Endodermal cell (in vitro differentiated cells): Measurements from ENCODE around the gene CTCFL. TPM values are rescaled to one million over a fixed set of nuclear protein-coding genes. Genes with fewer than 3 reads are reported as not detected.
A peak's percentile ranks its signal among the peaks of the same experiment; 100 is the strongest.
"Not testable (repeated sequence)": the region's sequence is repeated elsewhere in the genome, so short reads cannot be mapped to it uniquely, and the experiment has no call there.

Experiments
- DNase-seq: peaks from one replicate; pipeline ENCODE4 v3.0.0-alpha.2; 2017
- H3K27ac ChIP-seq: 2 replicates; pipeline ENCODE4 v1.5.1; 2013; ENCODE audit warnings: mild to moderate bottlenecking, low read depth, low read length, moderate library complexity
- H3K27me3 ChIP-seq: 2 replicates; pipeline ENCODE4 v1.6.1; 2013; ENCODE audit warnings: mild to moderate bottlenecking, low read length, moderate library complexity; ENCODE audit not compliant: insufficient read depth, control insufficient read depth, poor library complexity, severe bottlenecking
- H3K36me3 ChIP-seq: 2 replicates; pipeline ENCODE4 v1.7.0; 2013; ENCODE audit warnings: mild to moderate bottlenecking, low read length, moderate library complexity; ENCODE audit not compliant: control insufficient read depth, insufficient read depth
- H3K4me1 ChIP-seq: one replicate; pipeline ENCODE4 v1.7.0; 2013; ENCODE audit warnings: low read length; ENCODE audit not compliant: control insufficient read depth, insufficient read depth
- H3K4me3 ChIP-seq: 2 replicates; pipeline ENCODE4 v1.5.1; 2013; ENCODE audit warnings: mild to moderate bottlenecking, low read length, moderate library complexity
- H3K9ac ChIP-seq: 2 replicates; pipeline ENCODE4 v1.6.1; 2013; ENCODE audit warnings: mild to moderate bottlenecking, low read length, moderate library complexity; ENCODE audit not compliant: poor library complexity, severe bottlenecking; ENCODE audit errors: extremely low read depth
- H3K9me3 ChIP-seq: 2 replicates; pipeline ENCODE4 v1.6.1; 2013; ENCODE audit warnings: mild to moderate bottlenecking, low read length, moderate library complexity; ENCODE audit not compliant: control insufficient read depth
- H3K27ac Mint-ChIP-seq: 2 replicates; pipeline ENCODE4 v1.8.0; 2020; ENCODE audit warnings: mixed read lengths
- H3K27me3 Mint-ChIP-seq: 2 replicates; pipeline ENCODE4 v1.8.0; 2021; ENCODE audit warnings: mild to moderate bottlenecking, mixed read lengths; ENCODE audit not compliant: insufficient read depth
- H3K36me3 Mint-ChIP-seq: 2 replicates; pipeline ENCODE4 v1.8.0; 2020; ENCODE audit warnings: low read depth, mixed read lengths
- H3K4me1 Mint-ChIP-seq: 2 replicates; pipeline ENCODE4 v1.8.0; 2020; ENCODE audit warnings: mixed read lengths
- H3K4me3 Mint-ChIP-seq: 2 replicates; pipeline ENCODE4 v1.8.0; 2020; ENCODE audit warnings: mild to moderate bottlenecking, moderate library complexity, mixed read lengths
- H3K9me3 Mint-ChIP-seq: 2 replicates; pipeline ENCODE4 v1.8.0; 2020; ENCODE audit warnings: mild to moderate bottlenecking, mixed read lengths
- CTCF ChIP-seq: fragments of 200-600 bp; sonication (generic); conservative IDR thresholded peaks from 2 replicates; pipeline ENCODE4 v1.5.0; 2021; ENCODE audit warnings: antibody characterized with exemption, mild to moderate bottlenecking
- WGBS, 2 experiments: methylation state at CpG; one replicate each; pipeline versions ENCODE4 v1.1.5 to v1.1.7; 2013; ENCODE audit warnings: missing lambda C conversion rate in 2 of 2, mixed read lengths in 1 of 2; ENCODE audit not compliant: insufficient coverage in 1 of 2, insufficient read length in 1 of 2; 5-methylcytosine and 5-hydroxymethylcytosine counted together
- total RNA-seq, 2 donors: library from RNA; stranded (reverse); fragmentation: NEBNext Ultra II Directional in 1 of 2; extraction: Animal tissue kit (Norgen Biotek cat#: 25700) in 1 of 2; gene quantifications; 2 replicates in 1 of 2; 3 replicates in 1 of 2; pipeline ENCODE4 v1.2.1, GENCODE V29; 2021

Gene CTCFL
- total RNA-seq, 2 donors from 2014 or later: 0.33 to 1.4 TPM

- Histone ChIP-seq H3K9me3 (no peaks in the 10 kb centered on the region), H3K27ac (no peak overlapping the region), H3K36me3 (no peaks in the 10 kb centered on the region), H3K27me3 (peaks cover under 1% of the 10 kb centered on the region), H3K4me1 (no peaks in the 10 kb centered on the region), H3K9ac (no peak overlapping the region), H3K4me3 (no peak overlapping the region)
- Mint-ChIP-seq H3K27me3 (no peaks in the 10 kb centered on the region), H3K4me1 (peaks cover 12% of the 10 kb centered on the region), H3K4me3 (no peak overlapping the region), H3K36me3 (no peaks in the 10 kb centered on the region), H3K27ac (no peak overlapping the region), H3K9me3 (no peaks in the 10 kb centered on the region)
- TF ChIP-seq CTCF: peak; percentile 91
- DNase-seq: peak; percentile 91
- 32 to 35% methylated on average over 17 of the region's 17 CpGs for WGBS, 2 experiments
Measured at GRCh38 chr20:57514273-57514751, 10.6 kb downstream of the CTCFL start.

GRCh38 chr20:57513199-57513598 lies 11.7 kb downstream of the CTCFL start:
- H3K4me3 Mint-ChIP-seq: no peak overlapping the region
- H3K27ac ChIP-seq: no peak overlapping the region
- no peak for TF ChIP-seq CTCF
- no peak overlapping the region for H3K4me3 ChIP-seq
- H3K36me3 ChIP-seq: no peaks in the 10 kb centered on the region
- WGBS, 2 experiments: 90% methylated on average over 1 of the region's 1 CpG; no CpG with 5 or more reads in 1 of the 2 experiments
- H3K27ac Mint-ChIP-seq: no peak overlapping the region
- H3K9me3 ChIP-seq: no peaks in the 10 kb centered on the region
- H3K27me3 Mint-ChIP-seq: peaks cover under 1% of the 10 kb centered on the region
- peaks cover 8% of the 10 kb centered on the region for H3K27me3 ChIP-seq
- H3K9me3 Mint-ChIP-seq: no peaks in the 10 kb centered on the region
- H3K36me3 Mint-ChIP-seq: no peaks in the 10 kb centered on the region
- H3K9ac ChIP-seq: no peak overlapping the region
- peaks cover 21% of the 10 kb centered on the region for H3K4me1 Mint-ChIP-seq
- H3K4me1 ChIP-seq: no peaks in the 10 kb centered on the region
- DNase-seq: no peak

GRCh38 chr20:57512432-57512831 lies 12.5 kb downstream of the CTCFL start:
- Histone ChIP-seq H3K9ac (no peak overlapping the region), H3K4me1 (no peaks in the 10 kb centered on the region), H3K9me3 (no peaks in the 10 kb centered on the region), H3K4me3 (no peak overlapping the region), H3K36me3 (no peaks in the 10 kb centered on the region), H3K27ac (no peak overlapping the region), H3K27me3 (peaks cover 10% of the 10 kb centered on the region)
- no peak for DNase-seq
- no peak for TF ChIP-seq CTCF
- Mint-ChIP-seq H3K4me1 (peaks cover 23% of the 10 kb centered on the region), H3K27ac (no peak overlapping the region), H3K4me3 (no peak overlapping the region), H3K36me3 (no peaks in the 10 kb centered on the region), H3K9me3 (no peaks in the 10 kb centered on the region), H3K27me3 (peaks cover 3% of the 10 kb centered on the region)
- WGBS, 2 experiments: 92 to 96% methylated on average over 4 to 5 of the region's 5 CpGs

GRCh38 chr20:57511709-57512108 lies 13.2 kb downstream of the CTCFL start:
- not testable (repeated sequence) for DNase-seq, H3K27ac ChIP-seq, H3K4me3 Mint-ChIP-seq, H3K9ac ChIP-seq, H3K27me3 Mint-ChIP-seq, H3K9me3 ChIP-seq, H3K36me3 ChIP-seq, H3K9me3 Mint-ChIP-seq, H3K4me3 ChIP-seq, H3K36me3 Mint-ChIP-seq, H3K27ac Mint-ChIP-seq, H3K4me1 ChIP-seq
- H3K27me3 ChIP-seq: peaks cover 16% of the 10 kb centered on the region
- peaks cover 23% of the 10 kb centered on the region for H3K4me1 Mint-ChIP-seq
- WGBS, 2 experiments: 89 to 94% methylated on average over 3 to 7 of the region's 7 CpGs
